Left renal pelvis (tissue), 4 donors: ENCODE measurements around the gene APC2. TPM values are rescaled to one million over a fixed set of nuclear protein-coding genes. Genes with fewer than 3 reads are reported as not detected.
"Not testable (repeated sequence)": the region's sequence is repeated elsewhere in the genome, so short reads cannot be mapped to it uniquely, and the experiment has no call there.

Experiments
- DNase-seq, 4 donors: peaks; one replicate each; pipeline ENCODE4 v3.0.0-alpha.2; 2013; ENCODE audit warnings: low read depth in 4 of 4, low spot score in 3 of 4
- polyA plus RNA-seq, 4 donors: library from polyadenylated mRNA; unstranded; fragments of 120-200 nt; gene quantifications; one replicate each; pipeline ENCODE4 v1.2.1, GENCODE V29; 2013; ENCODE audit not compliant: insufficient read length in 4 of 4

The APC2 gene
- polyA plus RNA-seq, 4 donors: 1.0 to 1.5 (median 1.2) TPM

DNA sequence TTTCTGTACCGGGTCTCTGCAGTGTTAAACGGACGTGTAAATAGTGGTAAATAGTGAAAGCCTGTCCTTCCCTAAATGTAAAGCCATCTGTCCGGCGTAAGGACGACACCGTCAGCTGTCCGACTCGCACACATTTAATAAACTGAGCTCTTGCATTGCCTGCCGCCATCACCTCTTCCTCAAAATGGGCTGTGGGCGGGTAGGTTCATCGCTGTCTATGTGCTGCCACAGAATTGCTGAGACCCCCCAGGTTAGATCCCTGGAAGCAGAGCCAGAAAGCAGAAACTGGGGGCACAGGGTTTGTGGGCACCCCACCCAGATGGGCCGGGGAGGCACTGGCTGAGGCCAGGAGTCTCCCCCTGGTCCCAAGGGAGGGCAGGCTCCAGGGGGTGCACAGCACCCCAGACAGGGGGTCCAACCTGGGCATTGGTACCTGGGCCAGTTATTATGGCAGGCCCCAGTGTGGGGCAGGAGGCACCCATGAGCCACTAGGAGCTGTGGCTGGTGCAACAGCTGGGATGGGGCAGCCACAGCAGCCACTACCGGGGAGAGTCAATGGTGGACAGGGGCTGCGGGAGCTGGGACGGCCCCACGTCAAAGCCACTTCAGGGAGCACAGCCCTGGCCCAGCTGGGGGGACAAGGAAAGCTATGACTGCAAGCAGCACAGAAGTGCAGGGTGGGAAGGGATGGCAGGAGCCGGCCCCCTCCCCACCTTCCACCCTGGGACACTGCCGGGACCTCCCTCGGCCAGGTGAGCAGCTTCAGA lies 23.3 kb downstream of the APC2 start:
- no peak for DNase-seq

DNA sequence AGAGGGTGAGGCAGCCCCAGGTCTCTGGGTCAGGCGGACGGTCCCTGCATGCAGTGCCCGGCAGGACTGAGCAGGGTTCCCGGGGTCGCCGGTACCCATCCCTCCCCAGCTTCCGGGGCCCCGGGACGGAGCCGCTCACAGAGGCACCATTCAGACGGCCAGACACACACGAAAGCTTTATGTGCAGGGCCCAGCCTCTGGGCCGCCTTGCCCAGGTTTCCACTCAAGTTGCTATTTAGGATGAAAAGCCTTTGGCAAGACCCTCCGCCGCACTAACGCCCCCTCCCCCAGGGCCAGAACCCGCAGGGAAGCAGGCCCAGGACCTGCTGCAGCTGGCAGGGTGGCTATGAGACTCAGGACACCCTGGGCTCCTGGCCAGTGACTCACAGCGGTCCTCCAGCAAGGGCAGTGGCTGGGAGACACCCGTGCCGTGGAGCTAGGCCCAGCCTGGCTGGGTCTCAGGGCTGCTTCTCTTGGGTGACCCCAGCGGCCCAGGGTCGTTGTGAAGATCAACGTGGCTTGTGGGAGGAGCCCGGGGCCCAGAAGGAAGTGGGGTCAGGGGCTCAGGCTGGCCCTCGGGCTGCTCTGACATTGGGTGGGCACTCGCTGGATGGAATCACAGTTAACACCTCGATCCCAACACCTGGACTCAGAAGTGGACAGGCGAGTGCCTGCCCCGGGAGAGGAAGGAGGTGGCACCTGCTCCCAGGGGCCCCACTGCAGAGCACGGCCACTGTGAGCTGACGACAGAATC lies 24.3 kb downstream of the APC2 start:
- no peak for DNase-seq

DNA sequence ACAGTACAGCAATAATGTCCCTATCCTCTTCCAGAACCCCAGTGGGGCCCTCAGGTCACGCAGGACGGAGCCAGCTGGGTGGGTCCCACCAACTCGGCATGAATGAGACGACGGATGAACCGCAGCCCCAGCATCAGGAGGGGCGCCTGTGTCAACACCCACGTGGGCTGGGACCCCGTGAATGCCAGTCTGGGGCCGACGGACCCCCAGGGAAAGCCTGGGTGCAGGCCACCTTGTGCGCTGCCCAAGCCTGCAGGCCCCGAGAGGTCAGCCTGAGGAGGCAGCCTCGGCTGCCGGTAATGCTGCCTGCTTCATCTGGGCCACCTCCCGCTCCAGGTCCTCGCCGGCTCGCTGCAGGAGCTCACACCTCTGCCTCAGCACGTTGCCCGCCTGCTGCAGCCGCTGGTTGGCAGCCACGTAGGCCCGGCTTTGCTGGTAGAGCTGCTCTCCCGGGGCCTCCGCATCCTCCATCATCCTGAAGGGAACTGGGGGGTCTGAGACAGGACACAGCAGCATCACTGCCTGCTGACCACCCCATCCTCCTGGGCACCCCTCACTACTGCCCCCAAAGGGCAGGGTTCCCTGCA lies 24.9 kb downstream of the APC2 start:
- DNase-seq: no peak

DNA sequence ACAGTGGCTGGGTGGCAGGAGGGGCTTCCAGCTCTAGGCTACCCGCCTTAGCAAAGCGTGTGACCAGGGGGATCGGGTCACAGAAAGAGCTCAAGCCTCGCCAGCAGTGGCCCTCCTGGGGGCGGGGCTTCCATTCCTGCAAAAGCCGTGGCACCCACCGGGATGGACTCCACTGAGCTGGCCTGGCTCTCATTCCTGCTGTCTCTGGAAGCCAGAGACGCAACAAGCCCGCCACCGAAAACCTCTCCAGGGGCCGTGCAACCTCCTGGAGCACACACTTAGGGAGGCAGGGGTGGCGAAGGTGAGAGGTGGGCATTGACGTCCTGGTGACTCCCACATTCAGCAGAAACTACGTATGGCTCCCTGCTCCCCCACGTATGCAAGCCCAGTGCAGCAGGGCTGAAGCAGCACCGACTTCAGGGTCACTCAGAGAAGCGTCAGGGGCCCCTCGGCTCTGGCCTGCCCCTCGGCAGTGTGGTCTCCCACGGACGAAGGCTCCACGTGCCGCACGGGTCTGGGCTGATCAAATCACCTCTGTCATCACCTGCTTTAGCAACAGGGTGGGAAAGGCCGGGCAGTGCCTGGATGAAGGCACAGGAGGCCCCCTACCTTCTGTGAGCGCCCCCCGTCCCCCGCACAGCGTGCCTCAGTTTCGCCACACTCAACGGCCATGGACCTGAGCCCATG lies 26.0 kb downstream of the APC2 start:
- DNase-seq: no peak

DNA sequence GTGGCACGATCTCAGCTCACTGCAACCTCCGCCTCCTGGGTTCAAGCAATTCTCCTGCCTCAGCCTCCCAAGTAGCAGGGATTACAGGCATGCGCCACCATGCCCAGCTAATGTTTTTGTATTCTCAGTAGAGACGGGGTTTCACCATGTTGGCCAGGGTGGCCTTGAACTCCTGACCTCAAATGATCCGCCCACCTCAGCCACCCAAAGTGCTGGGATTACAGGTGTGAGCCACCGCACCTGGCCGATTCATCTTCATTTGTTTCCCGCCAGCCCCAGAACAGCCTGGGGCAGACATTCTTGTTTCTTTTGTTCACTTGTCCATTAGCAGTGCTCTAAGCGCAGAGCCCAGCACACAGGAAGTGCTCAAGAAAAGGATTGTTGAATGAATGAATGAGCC lies 27.1 kb downstream of the APC2 start:
- DNase-seq: not testable (repeated sequence)

DNA sequence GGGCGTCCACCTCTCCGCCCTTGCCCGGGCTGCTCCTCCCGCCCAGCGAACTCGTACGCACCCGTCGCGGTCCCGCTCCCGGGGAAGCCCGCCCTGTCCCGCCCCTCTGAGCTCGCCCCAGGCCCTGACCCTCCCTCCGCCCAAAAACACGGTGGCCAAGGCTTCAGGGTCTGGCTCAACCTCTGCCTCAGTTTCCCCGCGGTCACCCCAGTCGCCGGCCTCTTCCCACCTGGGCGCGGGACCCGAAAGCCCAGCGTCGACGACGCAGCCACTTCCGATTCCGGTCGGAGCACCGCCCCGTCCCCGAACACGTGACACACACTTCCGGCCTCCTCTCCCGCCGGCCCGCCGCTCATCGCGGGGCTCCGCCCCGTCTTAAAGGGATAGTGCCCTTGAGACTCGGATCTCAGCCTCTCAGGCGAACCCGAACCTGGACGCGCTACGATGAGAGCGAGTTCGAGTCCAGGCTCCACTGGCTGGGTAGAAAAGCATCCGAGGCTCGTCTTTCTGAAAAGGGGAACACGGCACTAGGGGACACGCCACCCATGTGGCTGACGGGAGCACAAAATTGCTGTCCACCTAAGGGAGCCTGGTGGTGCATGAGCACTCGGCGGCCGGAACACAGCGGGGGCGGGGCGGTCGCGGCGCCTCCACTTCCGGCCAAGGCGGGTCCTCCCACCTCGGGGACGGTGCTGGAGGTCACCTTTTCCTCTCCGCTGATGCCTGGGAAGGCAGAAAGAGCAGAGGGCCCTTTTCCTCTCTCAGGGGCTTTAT lies 29.2 kb downstream of the APC2 start, which contains the start of gene C19orf25:
C19orf25 (minus strand) TSS at position 282 of the 774 bp plus-strand sequence. CDS start 312 bp downstream, outside the sequence.
- peak; percentile 80 to 86 (median 82) for DNase-seq

DNA sequence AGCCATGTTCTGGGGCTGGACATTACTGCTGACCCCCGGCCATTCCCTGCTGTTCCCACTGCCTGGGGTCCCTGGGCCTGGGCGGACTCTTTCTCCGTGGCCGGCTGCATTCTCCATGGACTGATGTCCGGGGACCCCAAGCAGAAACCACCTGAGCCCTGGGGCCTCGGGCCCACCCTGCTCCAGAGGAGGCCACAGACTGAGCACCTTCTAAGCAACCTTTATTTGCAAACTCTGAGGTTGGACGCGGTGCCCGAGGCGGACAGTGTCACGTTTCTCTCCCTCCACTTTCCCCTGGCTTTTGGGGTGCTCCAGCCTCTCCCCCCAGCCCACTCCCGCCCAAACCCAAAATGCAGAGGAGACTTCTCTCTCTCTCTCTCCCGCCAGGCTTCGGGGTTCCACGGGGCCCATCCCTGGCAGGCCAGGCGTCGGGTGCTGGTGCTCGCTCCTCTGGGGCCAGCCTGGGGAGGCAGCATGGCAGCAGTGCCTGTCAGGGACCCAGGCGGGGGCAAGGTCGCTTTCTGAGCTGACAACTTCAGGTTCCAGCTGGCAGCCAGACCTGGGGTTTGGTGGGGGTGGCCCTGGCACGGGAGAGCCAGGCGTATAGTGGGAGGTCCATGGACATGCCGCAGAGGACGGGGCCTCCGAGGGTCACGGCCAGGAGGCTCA lies 31.4 kb downstream of the APC2 start:
- no peak for DNase-seq

DNA sequence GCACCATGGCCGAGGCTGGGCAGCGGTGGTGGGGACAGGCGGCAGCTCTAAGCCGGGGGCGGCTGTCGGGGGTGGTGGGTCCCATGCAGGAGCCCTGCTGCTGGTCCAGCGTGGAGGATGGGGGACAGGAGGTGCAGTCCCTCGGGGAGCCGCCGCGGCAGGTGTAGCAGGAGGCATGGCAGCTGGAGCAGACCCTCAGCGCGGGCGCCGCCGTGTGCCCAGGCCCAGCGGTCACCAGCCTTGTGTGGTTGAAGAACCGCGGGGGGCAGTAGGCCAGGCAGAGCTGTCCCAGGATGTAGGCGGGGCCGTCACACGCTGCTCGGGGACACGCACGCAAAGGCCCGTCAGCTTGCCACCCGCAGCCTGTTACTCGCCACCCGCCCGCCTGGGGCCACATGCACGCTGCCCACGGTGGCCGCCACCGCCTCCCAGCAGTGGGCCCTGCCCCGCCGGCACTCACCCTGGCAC lies 32.0 kb downstream of the APC2 start:
- no peak for DNase-seq

DNA sequence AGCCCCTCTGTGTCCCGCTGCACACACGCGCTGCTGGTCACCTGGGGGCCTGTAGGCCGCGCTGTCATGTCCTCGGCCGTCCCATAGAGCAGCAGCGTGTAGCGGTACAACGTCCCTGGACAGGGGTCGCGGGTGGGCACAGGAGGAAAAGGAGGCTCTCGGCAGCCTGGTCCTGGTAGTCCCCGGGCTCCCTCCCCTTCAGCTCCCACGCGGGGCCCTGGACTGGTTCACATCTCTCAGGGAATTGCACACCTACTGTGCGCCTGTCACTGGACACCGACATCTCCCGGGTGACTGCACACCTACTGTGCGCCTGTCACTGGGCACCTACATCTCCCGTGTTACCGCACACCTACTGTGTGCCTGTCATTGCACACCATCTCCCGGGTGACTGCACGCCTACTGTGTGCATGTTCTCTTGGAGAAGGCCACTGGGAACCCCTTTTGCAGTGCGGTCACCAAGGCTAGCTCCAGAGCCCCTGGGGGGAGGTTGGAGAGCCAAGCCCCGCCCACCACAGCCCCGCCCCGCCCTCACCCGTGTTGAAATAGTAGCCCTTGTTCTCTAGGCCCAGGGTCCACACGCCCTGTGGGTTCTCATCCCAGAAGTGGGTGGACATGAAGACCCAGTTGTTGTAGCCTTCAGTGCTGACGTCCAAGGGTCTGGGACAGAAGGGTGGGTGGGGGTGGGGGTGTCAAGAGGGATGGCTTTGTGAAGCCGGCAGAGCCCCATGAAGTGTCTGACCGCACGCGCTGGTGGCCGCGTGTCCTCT lies 32.6 kb downstream of the APC2 start:
- no peak for DNase-seq

DNA sequence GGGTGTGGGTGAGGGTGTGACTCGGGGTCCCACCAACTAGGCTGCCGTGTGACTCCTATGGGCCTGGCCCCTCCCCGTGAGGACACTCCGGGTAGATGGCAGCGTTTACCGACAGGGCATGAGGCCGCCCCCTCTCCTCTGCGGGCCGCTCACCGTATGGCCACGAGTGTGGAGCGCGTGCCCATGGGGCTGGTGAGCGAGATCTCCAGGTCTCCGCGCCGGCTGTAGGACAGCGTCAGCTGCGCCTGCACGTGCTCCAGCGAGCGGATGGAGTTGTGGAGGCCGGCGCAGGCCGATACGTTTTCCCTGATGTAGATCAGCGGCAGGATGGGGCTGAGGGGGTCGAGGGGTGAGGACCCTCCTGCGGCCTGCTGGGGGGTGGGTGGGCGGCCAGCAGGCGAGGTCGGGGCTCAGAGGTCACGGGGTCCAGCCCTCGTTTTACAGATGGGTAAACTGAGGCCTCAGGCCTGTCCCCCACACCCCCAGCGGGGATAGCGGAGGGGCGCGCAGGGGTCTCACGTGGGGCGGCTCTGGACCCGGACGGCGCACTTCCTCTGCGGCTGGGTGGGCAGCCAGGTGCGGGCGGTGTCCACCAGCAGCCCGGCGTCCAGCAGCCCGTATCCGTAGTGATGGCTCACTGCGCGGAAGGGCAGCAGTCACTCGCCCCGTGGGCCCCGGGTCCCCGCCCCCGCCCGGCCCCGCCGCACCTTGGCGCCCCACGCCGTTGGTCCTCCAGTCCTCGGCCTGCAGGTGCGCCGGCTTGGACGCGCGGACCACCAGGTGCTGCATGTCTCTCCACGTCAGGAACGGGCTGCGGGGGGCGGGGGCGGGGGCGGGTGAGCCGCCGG lies 33.4 kb downstream of the APC2 start:
- no peak for DNase-seq

DNA sequence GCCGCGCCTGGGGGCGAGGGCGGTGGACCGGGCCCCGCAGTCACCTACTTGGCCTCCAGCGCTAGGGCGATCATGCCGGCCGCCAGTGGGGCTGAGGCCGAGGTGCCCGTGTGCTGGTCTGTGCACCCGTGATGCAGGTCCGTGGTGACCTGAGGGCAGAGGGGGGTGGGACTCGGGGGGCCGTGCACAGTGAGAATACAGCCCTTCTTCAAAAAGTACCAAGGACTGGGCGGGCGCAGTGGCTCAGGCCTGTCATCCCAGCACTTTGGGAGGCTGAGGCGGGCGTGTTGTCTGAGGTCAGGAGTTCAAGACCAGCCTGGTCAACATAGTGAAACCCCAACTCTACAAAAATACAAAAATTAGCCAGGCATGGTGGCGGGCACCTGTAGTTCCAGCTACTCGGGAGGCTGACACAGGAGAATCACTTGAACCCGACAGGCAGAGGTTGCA lies 34.1 kb downstream of the APC2 start:
- DNase-seq: no peak

DNA sequence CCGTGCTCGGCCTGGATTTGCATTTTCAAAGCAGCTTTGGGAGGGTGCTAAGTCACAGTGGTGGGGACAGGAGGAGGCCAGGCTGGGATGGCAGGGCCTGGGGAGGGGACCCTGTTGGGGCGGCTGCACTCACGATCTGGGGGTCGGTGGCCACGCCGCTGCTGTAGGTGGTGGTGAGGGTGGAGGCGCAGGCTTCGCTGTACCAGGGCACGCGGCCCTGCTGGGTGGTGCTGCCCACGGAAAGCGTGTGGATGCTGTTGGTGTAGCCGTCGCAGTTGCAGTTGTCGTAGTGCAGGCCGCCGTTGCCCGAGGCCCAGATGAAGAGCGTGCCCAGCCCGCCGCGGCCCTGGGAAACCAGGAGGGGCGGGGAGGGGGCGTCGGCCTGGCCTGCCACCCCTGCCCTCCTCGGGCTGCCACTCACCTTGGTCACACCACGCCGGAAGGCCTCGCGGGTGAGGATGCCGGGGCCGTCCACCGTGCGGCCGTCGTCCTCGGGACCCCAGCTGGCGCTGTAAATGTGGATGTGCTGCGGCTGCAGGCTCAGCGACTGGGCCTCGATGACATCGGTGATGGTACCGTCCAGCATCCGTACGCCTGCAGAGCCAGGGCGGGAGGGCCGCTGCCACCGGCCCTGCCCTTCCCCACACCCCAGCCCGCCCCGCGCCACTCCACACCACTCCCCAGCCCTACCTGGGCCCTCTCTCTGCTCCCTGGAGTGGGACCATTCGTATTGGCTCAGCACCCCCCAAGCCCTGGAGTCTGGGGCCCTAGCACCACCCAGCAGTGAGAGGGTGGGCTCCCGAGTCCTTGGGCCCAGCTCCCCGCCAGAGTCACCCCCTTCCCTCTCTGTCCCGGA lies 37.0 kb downstream of the APC2 start:
- DNase-seq: no peak

DNA sequence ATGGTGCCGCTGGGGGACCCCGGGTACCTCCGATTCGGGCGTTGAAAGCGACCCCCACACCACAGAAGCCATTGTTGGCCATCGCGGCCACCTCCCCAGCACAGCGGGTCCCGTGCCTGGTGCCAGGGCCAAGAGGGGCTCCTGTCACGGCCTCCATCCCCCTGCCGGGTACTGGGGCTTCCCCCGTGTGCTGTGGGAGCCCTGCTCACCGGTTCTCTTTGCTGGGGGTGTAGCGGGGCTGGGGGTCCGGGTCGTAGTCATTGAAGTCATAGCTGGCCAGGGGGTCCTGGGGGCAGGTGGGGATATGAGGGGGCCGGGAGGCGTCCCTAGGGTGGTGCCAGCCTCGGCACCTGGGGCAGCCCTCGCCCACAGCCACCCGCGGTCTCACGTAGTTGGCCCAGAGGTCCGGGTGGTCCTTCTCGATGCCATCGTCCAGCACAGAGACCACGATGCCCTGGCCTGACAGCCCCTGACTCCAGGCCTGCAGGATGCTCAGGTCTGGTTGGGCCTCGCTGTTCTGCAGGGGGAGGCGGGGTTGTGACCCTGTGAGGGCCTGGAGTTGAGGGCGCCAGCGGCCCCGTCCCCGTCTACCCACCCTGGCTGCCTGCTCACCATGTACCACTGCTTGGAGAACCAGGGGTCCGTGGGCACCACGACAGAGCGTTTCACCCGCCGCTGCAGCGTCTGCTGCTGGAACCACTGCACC lies 37.8 kb downstream of the APC2 start:
- DNase-seq: no peak

DNA sequence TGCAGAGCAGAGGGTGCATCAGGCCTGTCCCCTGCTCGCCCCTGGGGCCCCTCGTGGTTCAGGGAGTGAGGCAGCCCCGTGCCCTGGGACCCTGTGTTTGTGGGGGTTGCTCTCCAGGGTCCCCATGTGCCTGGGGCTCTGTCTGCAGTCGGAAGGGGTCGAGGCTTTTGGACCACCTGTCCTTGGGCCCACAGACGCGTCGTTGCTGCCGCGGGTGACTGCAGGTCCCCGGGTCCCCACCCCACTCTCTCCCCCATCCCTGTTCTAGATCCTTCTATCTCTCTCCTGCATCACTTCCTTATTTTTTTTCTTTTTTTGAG lies 38.3 kb downstream of the APC2 start:
- no peak for DNase-seq

DNA sequence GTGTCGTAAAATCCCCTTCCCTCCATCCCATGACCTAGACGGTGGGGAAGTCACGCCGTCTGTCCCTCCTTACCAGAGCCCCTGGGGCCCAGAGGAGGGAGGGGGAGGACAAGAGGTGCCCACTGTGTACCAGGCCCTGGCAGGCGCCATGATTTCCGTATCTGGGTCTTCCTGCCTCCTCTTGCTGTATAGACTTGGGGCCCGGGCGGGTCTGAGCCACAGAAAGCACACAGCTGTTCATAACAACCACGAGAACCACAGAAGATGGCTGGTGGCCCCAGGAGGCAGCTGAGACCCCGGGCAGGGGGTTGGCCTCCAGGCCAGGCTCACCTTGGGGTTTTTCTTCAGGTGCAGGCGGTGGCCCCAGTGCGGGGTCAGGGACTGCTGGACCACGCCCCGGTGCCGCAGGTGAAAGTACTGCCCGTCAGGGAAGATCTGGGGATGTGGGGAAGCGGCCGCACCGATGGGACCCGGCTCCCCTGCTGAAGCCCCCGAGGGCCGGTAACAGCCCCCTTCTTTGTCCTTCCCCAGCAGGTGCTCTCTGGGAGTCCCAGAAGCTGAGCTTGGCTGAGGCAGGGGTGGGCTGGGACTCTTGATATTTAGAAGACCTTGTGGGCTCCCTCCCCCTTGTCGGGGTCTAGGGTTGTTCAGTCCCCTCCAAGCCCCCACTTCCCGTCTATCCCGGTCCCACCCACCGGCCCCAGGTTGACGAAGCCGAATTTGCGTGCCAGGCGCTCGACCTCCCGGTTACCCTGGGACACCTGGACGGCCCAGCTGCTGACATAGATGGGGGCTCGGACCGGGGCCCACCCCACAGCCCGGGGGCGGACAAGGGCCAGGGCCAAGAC lies 39.8 kb downstream of the APC2 start:
- DNase-seq: no peak
